HCT116 (cell line): ENCODE results near the gene RNF130.

Source experiments
- CTCF ChIP-seq, 3 experiments: fragments of 200-600 bp in 1 of 3; sonication (generic) in 1 of 3; IDR thresholded peaks in 2 of 3; conservative IDR thresholded peaks in 1 of 3; 2 replicates each; pipeline ENCODE4 v1.5.1; 2012 to 2017; ENCODE audit warnings: low read depth in 2 of 3, low read length in 2 of 3, antibody characterized with exemption in 1 of 3, borderline replicate concordance in 1 of 3, control low read depth in 1 of 3, mild to moderate bottlenecking in 1 of 3, mixed read lengths in 1 of 3, mixed run types in 1 of 3, moderate library complexity in 1 of 3; ENCODE audit not compliant: insufficient read depth in 1 of 3
- EZH2 ChIP-seq: fragments of 200-600 bp; sonication (generic); IDR thresholded peaks from 2 replicates; pipeline ENCODE4 v1.6.1; 2017; ENCODE audit warnings: antibody characterized with exemption, mixed run types
- JUND ChIP-seq: IDR thresholded peaks from 2 replicates; pipeline ENCODE4 v1.6.1; 2012
- MAX ChIP-seq: IDR thresholded peaks from 2 replicates; pipeline ENCODE4 v1.6.1; 2012
- POLR2A ChIP-seq: IDR thresholded peaks from 2 replicates; pipeline ENCODE4 v1.7.0; 2011; ENCODE audit warnings: borderline replicate concordance; ENCODE audit not compliant: insufficient read depth, insufficient read length; ENCODE audit errors: extremely low read depth
- RAD21 ChIP-seq: IDR thresholded peaks from 2 replicates; pipeline ENCODE4 v1.6.1; 2012; ENCODE audit warnings: low read depth, mild to moderate bottlenecking
- REST ChIP-seq: IDR thresholded peaks from 2 replicates; pipeline ENCODE4 v1.6.1; 2012; ENCODE audit warnings: low read depth
- TCF7L2 ChIP-seq: IDR thresholded peaks from 2 replicates; pipeline ENCODE4 v1.7.0; 2011; ENCODE audit warnings: borderline replicate concordance, inconsistent platforms; ENCODE audit not compliant: insufficient read depth, insufficient read length; ENCODE audit errors: extremely low read depth

GRCh38 chr5:180113660-180114303 lies 42.2 kb upstream of the RNF130 start:
- no peak for TF ChIP-seq POLR2A
- no peak for TF ChIP-seq CTCF (IDR thresholded peaks at IDR 0.05 in 2 of 3, conservative IDR thresholded peaks at IDR 0.05 in 1 of 3; ENCODE audit: borderline replicate concordance in 1 of 3, insufficient read depth in 1 of 3, low read depth in 2 of 3, low read length in 2 of 3)
- no peak for TF ChIP-seq JUND
- no peak for TF ChIP-seq EZH2
- TF ChIP-seq TCF7L2 = no peak
- TF ChIP-seq REST = no peak
- no peak for TF ChIP-seq RAD21
- TF ChIP-seq MAX = no peak
